ENCODE data around the gene MACROD2.

The MACROD2 gene

DNA sequence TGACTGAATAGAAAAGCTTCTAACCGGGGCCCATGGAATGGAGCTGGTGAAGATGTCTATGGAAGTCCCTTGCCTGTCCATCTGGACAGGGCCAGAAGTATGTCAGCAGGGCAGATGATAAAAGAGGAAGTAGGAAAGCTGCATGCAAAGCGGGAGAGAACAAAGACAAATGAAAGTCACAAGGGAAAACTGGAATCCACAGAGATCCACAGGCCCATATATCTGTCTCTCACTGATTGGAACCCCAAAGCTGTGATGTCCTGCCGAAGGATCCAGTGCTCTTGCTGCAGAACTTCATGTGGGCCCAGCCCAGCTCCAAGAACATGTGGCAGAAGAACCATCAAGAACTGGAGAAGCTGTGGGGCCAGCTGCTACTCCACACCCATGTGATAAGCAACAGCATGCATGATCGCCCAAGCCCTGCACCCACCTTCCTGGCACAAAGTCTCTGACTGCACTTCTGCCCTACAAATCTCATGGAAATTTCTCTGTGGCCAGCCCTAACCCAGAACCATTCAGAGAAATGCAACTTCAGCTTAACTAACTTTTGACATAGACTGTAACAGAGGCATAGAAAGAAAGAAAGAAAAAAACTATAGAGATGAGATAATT, 1862.0 kb downstream of the MACROD2 start:
- TF ChIP-seq, protein P1, sequence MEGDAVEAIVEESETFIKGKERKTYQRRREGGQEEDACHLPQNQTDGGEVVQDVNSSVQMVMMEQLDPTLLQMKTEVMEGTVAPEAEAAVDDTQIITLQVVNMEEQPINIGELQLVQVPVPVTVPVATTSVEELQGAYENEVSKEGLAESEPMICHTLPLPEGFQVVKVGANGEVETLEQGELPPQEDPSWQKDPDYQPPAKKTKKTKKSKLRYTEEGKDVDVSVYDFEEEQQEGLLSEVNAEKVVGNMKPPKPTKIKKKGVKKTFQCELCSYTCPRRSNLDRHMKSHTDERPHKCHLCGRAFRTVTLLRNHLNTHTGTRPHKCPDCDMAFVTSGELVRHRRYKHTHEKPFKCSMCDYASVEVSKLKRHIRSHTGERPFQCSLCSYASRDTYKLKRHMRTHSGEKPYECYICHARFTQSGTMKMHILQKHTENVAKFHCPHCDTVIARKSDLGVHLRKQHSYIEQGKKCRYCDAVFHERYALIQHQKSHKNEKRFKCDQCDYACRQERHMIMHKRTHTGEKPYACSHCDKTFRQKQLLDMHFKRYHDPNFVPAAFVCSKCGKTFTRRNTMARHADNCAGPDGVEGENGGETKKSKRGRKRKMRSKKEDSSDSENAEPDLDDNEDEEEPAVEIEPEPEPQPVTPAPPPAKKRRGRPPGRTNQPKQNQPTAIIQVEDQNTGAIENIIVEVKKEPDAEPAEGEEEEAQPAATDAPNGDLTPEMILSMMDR (IDR thresholded peaks at IDR 0.05; ENCODE audit: insufficient read depth, missing control alignments), result no peak
- DNase-seq (ENCODE audit: insufficient read length, low spot score) (no peak), FAIRE-seq (no peak)

DNA sequence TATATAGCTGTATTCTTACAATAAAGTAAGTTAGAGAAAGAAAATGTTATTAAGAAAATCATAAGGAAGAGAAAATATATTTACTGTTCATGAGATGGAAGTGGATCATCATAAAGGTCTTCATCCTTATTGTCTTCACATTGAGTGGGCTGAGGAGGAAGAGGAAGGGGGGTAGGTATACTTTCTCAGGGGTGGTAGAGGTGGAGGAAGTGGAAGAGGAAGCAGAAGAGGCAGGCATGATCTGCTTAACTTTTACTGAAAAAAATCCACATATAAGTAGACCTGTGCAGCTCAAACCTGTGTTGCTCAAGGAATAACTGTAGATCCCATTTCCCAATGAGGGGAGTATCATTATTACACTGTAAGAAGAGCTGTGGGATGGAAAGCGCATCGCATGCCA, 1863.7 kb downstream of the MACROD2 start:
- TF ChIP-seq, protein P1 (IDR thresholded peaks at IDR 0.05; ENCODE audit: insufficient read depth, missing control alignments), result no peak
- FAIRE-seq (no peak), DNase-seq (ENCODE audit: insufficient read length, low spot score) (no peak)

DNA sequence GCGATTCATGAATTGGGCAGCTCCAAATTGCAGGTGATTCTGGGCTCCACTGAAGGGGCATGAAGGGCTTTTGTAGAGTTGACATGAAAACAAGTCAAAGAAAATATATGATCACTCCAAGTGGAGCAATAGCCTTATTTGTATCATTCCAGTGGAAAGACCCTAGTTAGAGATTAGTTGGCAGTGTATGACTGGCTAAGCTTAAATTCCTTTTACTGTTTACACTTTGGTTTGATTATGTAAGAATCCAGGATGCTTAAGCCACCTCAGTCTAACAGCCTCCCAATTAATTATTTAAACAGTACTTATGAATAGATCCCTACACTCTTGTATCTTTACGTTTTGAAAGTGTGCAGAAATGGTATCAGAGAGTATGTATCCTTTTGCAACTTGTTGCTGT, 1865.5 kb downstream of the MACROD2 start:
- TF ChIP-seq, protein P1 (IDR thresholded peaks at IDR 0.05; ENCODE audit: insufficient read depth, missing control alignments), result no peak
- DNase-seq (ENCODE audit: insufficient read length, low spot score) (no peak), FAIRE-seq (no peak)

DNA sequence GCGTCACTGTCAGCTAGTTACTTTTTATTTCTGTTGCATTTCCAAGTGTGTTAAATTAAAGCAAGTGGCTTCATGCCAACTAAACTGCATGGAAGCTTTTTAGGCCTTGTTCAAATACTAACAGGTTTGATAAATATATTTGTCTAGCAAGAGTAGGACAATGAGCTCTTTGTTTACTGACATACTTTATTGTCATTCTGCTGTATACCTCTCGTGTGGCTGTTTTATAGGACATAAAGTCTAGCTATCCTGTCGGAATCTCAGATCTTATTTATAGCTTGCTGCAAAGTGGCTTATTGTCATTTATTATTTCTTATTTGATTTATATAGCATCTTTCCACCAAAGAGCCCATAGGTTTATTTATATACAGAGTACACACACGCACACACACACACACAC, 1866.9 kb downstream of the MACROD2 start:
- FAIRE-seq (no peak), DNase-seq (ENCODE audit: insufficient read length, low spot score) (no peak)
- TF ChIP-seq, protein P1 (IDR thresholded peaks at IDR 0.05; ENCODE audit: insufficient read depth, missing control alignments), result no peak

DNA sequence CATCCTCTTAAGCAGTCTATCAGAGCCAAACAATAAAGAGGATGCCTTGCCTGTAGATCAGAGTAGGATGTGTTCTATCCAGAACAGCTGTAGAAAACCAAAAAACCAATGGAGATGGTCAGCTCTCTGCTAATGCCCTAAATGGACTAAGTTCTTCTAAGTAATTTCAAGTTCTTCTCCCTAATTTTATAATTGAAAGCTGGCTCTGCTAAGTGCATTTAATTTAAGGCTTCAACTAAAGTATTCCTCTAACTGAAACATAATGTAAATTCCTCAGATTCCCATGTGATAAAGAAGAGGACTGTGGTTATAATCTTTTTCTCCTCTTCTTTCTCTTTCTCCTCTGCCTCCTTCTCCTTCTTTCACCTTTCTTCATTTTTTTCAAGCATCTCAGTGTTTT, 1868.4 kb downstream of the MACROD2 start:
- TF ChIP-seq, protein P1 (IDR thresholded peaks at IDR 0.05; ENCODE audit: insufficient read depth, missing control alignments), result no peak
- DNase-seq (ENCODE audit: insufficient read length, low spot score) (no peak), FAIRE-seq (no peak)

DNA sequence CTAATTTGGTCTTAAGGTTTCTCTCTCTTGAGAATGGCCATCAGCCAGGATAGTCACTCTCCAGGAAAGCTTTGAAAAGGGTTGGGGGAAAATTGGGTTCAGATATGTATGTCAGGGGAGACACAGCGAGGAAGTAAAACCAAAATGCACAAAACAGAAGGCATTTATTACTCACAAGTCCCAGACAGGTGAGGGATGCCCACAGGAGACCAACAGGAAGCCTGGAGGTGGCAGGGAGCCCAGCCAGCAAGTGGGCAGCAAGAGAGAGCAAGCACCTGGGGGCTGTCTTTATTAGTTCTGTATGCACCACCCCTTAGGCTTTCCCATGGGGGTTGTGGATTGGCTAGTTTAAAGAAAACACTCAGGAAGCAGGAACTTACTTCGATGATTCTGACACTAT, 1870.2 kb downstream of the MACROD2 start:
- no peak for DNase-seq (ENCODE audit: insufficient read length, low spot score)
- TF ChIP-seq, protein P1 (IDR thresholded peaks at IDR 0.05; ENCODE audit: insufficient read depth, missing control alignments), result no peak
- no peak for FAIRE-seq

DNA sequence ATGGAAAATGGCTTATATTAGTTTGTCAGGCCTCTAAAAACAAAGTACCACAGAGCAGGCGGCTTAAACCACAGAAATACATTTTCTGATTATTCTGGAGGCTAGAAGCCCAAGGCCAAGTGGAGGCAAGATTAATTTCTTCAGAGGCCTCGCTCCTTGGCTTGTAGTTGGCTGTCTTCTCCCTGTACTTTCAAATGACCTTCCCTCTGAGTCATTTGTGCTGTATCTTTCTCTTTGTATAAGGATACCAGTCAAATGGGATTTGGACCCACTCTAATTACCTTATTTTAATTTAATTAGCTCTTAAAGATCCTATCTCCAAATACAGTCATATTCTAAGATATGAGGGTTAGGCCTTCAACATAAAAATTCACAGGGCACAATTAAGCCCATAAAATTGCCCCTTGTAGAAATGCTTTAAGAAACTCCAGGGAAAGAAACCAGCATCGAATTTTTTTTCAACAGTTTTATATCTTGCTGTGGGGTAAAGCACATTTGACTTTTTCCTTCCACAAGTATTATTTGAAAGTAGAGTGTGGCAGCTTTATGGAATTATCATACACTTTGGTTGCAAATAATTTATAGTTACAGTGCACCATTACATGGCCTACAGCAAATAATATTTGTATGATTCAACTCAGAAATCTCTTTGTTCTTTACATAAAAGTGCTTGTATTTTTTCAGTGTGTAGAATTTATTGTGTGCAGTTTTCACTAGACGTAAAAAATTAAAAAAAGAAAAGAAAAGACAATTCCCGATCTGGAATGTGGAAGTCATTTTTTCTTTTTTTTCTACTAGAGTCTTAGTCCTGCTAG, 1871.8 kb downstream of the MACROD2 start:
- TF ChIP-seq, protein P1 (IDR thresholded peaks at IDR 0.05; ENCODE audit: insufficient read depth, missing control alignments), result no peak
- DNase-seq (ENCODE audit: insufficient read length, low spot score) (no peak), FAIRE-seq (no peak)

Measured in D721Med (cell line).